Neural progenitor cell (in vitro differentiated cells): ENCODE results near the gene TNFRSF14.

Experiments
- CTCF ChIP-seq: fragments of 200-600 bp; sonication (generic); IDR thresholded peaks from 2 replicates; pipeline ENCODE4 v1.5.1; 2017; ENCODE audit warnings: antibody characterized with exemption, mild to moderate bottlenecking
- EZH2 ChIP-seq: fragments of 200-600 bp; sonication (generic); IDR thresholded peaks from 2 replicates; pipeline ENCODE4 v1.6.1; 2017; ENCODE audit warnings: antibody characterized with exemption, mild to moderate bottlenecking, moderate library complexity
- EZH2phosphoT487 ChIP-seq: fragments of 200-600 bp; sonication (generic); IDR thresholded peaks from 2 replicates; pipeline ENCODE4 v1.6.1; 2017; ENCODE audit warnings: antibody characterized with exemption

DNA sequence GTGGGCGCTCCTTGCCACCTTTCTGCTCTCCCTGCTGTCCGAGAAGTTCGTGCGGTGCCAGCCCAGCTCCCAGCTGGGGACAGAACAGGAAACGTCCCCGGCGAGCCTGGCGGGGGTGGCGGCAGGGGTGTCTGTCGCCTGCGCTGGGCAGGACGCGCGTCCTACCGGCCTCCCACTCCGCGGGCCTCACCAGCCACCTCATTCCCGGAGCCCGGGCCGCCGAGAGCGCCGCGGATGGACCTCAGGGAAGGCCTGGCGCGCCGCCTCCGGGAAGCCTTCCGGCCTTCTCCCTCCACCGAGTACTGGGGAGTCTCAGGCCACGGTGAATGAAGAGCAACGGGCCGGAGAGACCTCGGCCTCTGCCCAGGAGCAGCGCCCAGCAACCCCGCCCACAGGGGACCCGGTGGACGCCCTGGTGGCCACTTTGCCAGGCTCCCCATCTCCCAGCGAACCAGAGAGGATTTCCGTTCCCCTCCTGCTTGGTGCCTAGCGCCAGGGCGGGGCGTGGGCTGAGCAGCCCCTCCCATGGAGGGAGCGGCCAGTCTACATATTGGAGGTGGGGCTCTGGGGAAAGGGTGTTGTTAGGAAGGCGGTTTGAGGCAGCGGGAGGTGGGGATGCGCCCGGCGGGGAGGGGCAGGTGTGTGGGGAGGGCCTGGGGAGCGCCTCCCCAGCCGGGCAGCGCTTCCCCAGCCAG, 9.5 kb upstream of the TNFRSF14 start:
- TF ChIP-seq EZH2 (no peak), CTCF (peak; percentile 20), EZH2phosphoT487 (no peak)
